ENCODE data around the gene PLEKHG2.

DNA sequence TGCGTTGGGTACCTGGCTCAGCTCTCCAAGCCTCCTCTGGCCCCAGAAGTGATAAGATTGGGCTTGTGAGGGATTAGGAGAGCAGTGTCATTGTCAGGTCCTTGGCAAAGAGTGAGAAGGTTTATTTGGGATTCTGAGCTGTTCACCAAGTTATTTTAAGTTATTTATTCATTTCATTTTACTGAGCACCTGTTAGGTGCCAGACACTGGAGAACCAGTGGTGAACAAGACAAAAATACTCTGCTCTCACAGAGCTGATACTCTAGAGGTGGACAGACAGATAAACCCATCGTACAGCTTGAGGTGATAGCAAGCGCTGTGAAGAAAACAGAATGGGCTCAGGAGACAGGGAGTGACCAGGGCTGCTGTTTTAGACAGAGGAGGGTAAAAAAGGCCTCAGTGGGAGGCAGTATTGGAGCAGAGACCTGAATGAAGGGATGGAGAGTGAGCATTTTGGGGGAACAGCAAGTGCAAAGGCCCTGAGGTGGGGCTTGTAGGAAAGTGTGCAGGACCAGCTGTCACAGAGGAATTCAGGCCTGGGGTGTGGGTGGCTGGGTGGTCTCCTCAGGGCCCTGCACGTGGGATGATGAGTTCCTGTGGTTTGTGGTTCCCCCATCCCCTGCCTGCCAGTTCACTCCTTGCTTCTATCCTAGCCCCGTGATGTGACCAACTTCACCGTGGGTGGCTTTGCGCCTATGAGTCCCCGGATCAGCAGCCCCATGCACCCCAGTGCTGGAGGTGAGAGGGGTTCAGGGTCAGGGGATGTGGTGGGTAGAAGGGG lies 59.5 kb downstream of the PLEKHG2 start:
- TF ChIP-seq, protein P1, sequence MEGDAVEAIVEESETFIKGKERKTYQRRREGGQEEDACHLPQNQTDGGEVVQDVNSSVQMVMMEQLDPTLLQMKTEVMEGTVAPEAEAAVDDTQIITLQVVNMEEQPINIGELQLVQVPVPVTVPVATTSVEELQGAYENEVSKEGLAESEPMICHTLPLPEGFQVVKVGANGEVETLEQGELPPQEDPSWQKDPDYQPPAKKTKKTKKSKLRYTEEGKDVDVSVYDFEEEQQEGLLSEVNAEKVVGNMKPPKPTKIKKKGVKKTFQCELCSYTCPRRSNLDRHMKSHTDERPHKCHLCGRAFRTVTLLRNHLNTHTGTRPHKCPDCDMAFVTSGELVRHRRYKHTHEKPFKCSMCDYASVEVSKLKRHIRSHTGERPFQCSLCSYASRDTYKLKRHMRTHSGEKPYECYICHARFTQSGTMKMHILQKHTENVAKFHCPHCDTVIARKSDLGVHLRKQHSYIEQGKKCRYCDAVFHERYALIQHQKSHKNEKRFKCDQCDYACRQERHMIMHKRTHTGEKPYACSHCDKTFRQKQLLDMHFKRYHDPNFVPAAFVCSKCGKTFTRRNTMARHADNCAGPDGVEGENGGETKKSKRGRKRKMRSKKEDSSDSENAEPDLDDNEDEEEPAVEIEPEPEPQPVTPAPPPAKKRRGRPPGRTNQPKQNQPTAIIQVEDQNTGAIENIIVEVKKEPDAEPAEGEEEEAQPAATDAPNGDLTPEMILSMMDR (IDR thresholded peaks at IDR 0.05; ENCODE audit: poor library complexity, severe bottlenecking) = no peak
- no peak for TF ChIP-seq RAD21 (conservative IDR thresholded peaks at IDR 0.05)
- TF ChIP-seq, protein P2, sequence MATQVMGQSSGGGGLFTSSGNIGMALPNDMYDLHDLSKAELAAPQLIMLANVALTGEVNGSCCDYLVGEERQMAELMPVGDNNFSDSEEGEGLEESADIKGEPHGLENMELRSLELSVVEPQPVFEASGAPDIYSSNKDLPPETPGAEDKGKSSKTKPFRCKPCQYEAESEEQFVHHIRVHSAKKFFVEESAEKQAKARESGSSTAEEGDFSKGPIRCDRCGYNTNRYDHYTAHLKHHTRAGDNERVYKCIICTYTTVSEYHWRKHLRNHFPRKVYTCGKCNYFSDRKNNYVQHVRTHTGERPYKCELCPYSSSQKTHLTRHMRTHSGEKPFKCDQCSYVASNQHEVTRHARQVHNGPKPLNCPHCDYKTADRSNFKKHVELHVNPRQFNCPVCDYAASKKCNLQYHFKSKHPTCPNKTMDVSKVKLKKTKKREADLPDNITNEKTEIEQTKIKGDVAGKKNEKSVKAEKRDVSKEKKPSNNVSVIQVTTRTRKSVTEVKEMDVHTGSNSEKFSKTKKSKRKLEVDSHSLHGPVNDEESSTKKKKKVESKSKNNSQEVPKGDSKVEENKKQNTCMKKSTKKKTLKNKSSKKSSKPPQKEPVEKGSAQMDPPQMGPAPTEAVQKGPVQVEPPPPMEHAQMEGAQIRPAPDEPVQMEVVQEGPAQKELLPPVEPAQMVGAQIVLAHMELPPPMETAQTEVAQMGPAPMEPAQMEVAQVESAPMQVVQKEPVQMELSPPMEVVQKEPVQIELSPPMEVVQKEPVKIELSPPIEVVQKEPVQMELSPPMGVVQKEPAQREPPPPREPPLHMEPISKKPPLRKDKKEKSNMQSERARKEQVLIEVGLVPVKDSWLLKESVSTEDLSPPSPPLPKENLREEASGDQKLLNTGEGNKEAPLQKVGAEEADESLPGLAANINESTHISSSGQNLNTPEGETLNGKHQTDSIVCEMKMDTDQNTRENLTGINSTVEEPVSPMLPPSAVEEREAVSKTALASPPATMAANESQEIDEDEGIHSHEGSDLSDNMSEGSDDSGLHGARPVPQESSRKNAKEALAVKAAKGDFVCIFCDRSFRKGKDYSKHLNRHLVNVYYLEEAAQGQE (IDR thresholded peaks at IDR 0.05; ENCODE audit: borderline replicate concordance) = no peak
- TF ChIP-seq POLR2AphosphoS5 (IDR thresholded peaks at IDR 0.05) = no peak

All from neural cell (in vitro differentiated cells).